ENCODE data around the gene MAB21L1.

DNA sequence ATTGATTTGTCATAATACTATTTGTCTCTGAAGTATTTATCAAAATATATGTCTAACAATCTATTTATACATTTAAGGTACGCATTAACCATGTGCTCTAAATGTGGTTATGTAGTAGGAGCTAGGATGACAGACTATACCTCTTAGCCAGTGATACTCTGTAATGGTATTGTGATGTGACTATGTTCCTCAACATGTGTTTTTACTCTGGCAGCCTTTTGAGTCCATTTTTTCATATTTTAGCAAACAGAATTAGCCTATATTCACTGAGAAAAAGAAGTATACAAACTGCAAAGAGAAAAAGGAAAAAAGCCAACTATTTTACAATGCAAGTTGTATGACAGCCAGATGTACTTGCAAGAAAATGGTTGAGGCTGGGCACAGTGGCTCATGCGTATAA lies 26.7 kb downstream of the MAB21L1 start:
- TF ChIP-seq, protein P1, sequence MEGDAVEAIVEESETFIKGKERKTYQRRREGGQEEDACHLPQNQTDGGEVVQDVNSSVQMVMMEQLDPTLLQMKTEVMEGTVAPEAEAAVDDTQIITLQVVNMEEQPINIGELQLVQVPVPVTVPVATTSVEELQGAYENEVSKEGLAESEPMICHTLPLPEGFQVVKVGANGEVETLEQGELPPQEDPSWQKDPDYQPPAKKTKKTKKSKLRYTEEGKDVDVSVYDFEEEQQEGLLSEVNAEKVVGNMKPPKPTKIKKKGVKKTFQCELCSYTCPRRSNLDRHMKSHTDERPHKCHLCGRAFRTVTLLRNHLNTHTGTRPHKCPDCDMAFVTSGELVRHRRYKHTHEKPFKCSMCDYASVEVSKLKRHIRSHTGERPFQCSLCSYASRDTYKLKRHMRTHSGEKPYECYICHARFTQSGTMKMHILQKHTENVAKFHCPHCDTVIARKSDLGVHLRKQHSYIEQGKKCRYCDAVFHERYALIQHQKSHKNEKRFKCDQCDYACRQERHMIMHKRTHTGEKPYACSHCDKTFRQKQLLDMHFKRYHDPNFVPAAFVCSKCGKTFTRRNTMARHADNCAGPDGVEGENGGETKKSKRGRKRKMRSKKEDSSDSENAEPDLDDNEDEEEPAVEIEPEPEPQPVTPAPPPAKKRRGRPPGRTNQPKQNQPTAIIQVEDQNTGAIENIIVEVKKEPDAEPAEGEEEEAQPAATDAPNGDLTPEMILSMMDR (IDR thresholded peaks at IDR 0.05): no peak
- TF ChIP-seq POLR2A (IDR thresholded peaks at IDR 0.05): no peak
